CD8-positive, alpha-beta memory T cell (primary cell): ENCODE measurements around the gene TLE4. TPM values are rescaled to one million over a fixed set of nuclear protein-coding genes. Genes with fewer than 3 reads are reported as not detected.
"Not testable (repeated sequence)": the region's sequence is repeated elsewhere in the genome, so short reads cannot be mapped to it uniquely, and the experiment has no call there.

Experiments
- CTCF ChIA-PET: fragments of 350-600 bp; sonication (Branson Sonifier 250); formaldehyde crosslinking; loops from one replicate; lab custom pipeline; 2021; ENCODE audit warnings: antibody characterized with exemption; lab: Charles Lee
- POLR2A ChIA-PET: fragments of 350-600 bp; sonication (Branson Sonifier 250); formaldehyde crosslinking; loops from one replicate; lab custom pipeline; 2021; ENCODE audit warnings: antibody characterized with exemption; lab: Charles Lee
- DNase-seq, 5 donors: peaks; one replicate each; pipeline versions ENCODE4 v3.0.0 to v3.0.0-alpha.2; 2020 to 2022; ENCODE audit warnings: mixed read lengths in 1 of 5
- H3K27ac ChIP-seq: one replicate; pipeline ENCODE4 v1.7.0; 2013; ENCODE audit warnings: low read depth, mild to moderate bottlenecking, low read length, moderate library complexity
- H3K27me3 ChIP-seq: 2 replicates; pipeline ENCODE4 v1.7.0; 2013; ENCODE audit warnings: low read length, mild to moderate bottlenecking; ENCODE audit not compliant: insufficient read depth, poor library complexity, severe bottlenecking
- H3K36me3 ChIP-seq: 2 replicates; pipeline ENCODE4 v1.7.0; 2013; ENCODE audit warnings: mild to moderate bottlenecking, low read length, moderate library complexity; ENCODE audit not compliant: insufficient read depth
- H3K4me1 ChIP-seq: 2 replicates; pipeline ENCODE4 v1.7.0; 2013; ENCODE audit warnings: mild to moderate bottlenecking, low read length, moderate library complexity; ENCODE audit not compliant: insufficient read depth
- H3K4me3 ChIP-seq: 2 replicates; pipeline ENCODE4 v1.7.0; 2013; ENCODE audit warnings: mild to moderate bottlenecking, low read length
- H3K9me3 ChIP-seq: 2 replicates; pipeline ENCODE4 v1.7.0; 2013; ENCODE audit warnings: mild to moderate bottlenecking, low read length
- H3K27ac Mint-ChIP-seq, 8 donors: one replicate each; pipeline ENCODE4 v1.8.0; 2020 to 2021; ENCODE audit warnings: mixed read lengths in 8 of 8, mild to moderate bottlenecking in 6 of 8, inconsistent platforms in 3 of 8, moderate library complexity in 3 of 8
- H3K27me3 Mint-ChIP-seq, 2 donors: one replicate each; pipeline ENCODE4 v1.8.0; 2020 to 2021; ENCODE audit warnings: mixed read lengths in 2 of 2, mild to moderate bottlenecking in 1 of 2, moderate library complexity in 1 of 2
- H3K36me3 Mint-ChIP-seq, 3 donors: one replicate each; pipeline ENCODE4 v1.8.0; 2020 to 2021; ENCODE audit warnings: mixed read lengths in 3 of 3, inconsistent platforms in 1 of 3, mild to moderate bottlenecking in 1 of 3
- H3K4me1 Mint-ChIP-seq, 3 donors: one replicate each; pipeline ENCODE4 v1.8.0; 2020 to 2021; ENCODE audit warnings: mixed read lengths in 3 of 3, inconsistent platforms in 1 of 3, mild to moderate bottlenecking in 1 of 3
- H3K4me3 Mint-ChIP-seq, 7 donors: one replicate each; pipeline ENCODE4 v1.8.0; 2020 to 2021; ENCODE audit warnings: mixed read lengths in 7 of 7, mild to moderate bottlenecking in 6 of 7, moderate library complexity in 4 of 7, inconsistent platforms in 2 of 7
- H3K9me3 Mint-ChIP-seq, 5 donors: one replicate each; pipeline ENCODE4 v1.8.0; 2020 to 2022; ENCODE audit warnings: mixed read lengths in 5 of 5, mild to moderate bottlenecking in 3 of 5, moderate library complexity in 2 of 5, inconsistent platforms in 1 of 5
- polyA plus RNA-seq: library from polyadenylated mRNA; unstranded; fragments of 300-500 nt; fragmentation: Illumina TruSeq; gene quantifications from one replicate; pipeline ENCODE4 v1.2.3, GENCODE V29; 2021
- total RNA-seq, 2 experiments: library from RNA; stranded (reverse); gene quantifications; one replicate each; pipeline ENCODE4 v1.2.3, GENCODE V29; 2021

TLE4 gene
- total and polyA plus RNA-seq, 3 experiments from 2014 or later: 28.1 to 41.6 (median 29.2) TPM

GRCh38 chr9:79632705-79633104 lies 60.9 kb downstream of the TLE4 start:
- DNase-seq: no peak
- no peak overlapping the region for H3K4me3 ChIP-seq
- ChIA-PET CTCF (no interaction called here), POLR2A (interaction anchor here (0.9 kb wide), 2 partner anchors 61 to 65 kb away, joined by 3 read pairs; partner anchors contain the start of gene TLE4)
- Mint-ChIP-seq H3K27me3 (no peaks in the 10 kb centered on the region), H3K27ac (peak overlapping the region in 7 of 8 donors; percentile 14 to 86 (median 51)), H3K4me1 (peaks cover 79 to 94% (median 79%) of the 10 kb centered on the region in 3 donors), H3K4me3 (peak overlapping the region in 2 of 7 donors; percentile 28 to 83), H3K9me3 (no peaks in the 10 kb centered on the region), H3K36me3 (peaks cover 3 to 12% (median 11%) of the 10 kb centered on the region in 3 donors)
- no peaks in the 10 kb centered on the region for H3K36me3 ChIP-seq
- H3K27ac ChIP-seq: no peak overlapping the region
- peaks cover 45% of the 10 kb centered on the region for H3K4me1 ChIP-seq
- H3K9me3 ChIP-seq: no peaks in the 10 kb centered on the region
- no peaks in the 10 kb centered on the region for H3K27me3 ChIP-seq

- ChIA-PET POLR2A (no interaction called here), CTCF (no interaction called here)
- H3K4me3 Mint-ChIP-seq: peak overlapping the region in 3 of 7 donors; percentile 5 to 58 (median 29)
- no peak for DNase-seq
- peaks cover 78 to 96% (median 84%) of the 10 kb centered on the region in 3 donors for H3K4me1 Mint-ChIP-seq
- no peak overlapping the region for H3K4me3 ChIP-seq
- no peak overlapping the region for H3K27ac ChIP-seq
- H3K9me3 Mint-ChIP-seq: peaks cover 0 to 1% (median 0%) of the 10 kb centered on the region in 5 donors
- H3K4me1 ChIP-seq: peaks cover 45% of the 10 kb centered on the region
- peaks cover 5 to 10% (median 10%) of the 10 kb centered on the region in 3 donors for H3K36me3 Mint-ChIP-seq
- no peaks in the 10 kb centered on the region for H3K27me3 Mint-ChIP-seq
- H3K27ac Mint-ChIP-seq: peak overlapping the region in 7 of 8 donors; percentile 6 to 86 (median 56)
- H3K9me3 ChIP-seq: no peaks in the 10 kb centered on the region
- no peaks in the 10 kb centered on the region for H3K36me3 ChIP-seq
- H3K27me3 ChIP-seq: no peaks in the 10 kb centered on the region
Measured at GRCh38 chr9:79633558-79633957, 61.8 kb downstream of the TLE4 start.

GRCh38 chr9:79637177-79637925 lies 65.6 kb downstream of the TLE4 start:
- DNase-seq: no peak
- H3K27ac Mint-ChIP-seq: peak overlapping the region in 4 of 8 donors; percentile 6 to 62 (median 44)
- no peaks in the 10 kb centered on the region for H3K27me3 Mint-ChIP-seq
- Histone ChIP-seq H3K27me3 (no peaks in the 10 kb centered on the region), H3K4me3 (no peak overlapping the region), H3K9me3 (no peaks in the 10 kb centered on the region), H3K27ac (no peak overlapping the region), H3K4me1 (peaks cover 32% of the 10 kb centered on the region), H3K36me3 (no peaks in the 10 kb centered on the region)
- H3K9me3 Mint-ChIP-seq: peaks cover 0 to 5% (median 2%) of the 10 kb centered on the region in 5 donors
- CTCF ChIA-PET: interaction anchor here (1.4 kb wide), 1 partner anchor 10 kb away, joined by 4 read pairs; no protein-coding TSS in a partner anchor
- H3K4me1 Mint-ChIP-seq: peaks cover 78 to 92% (median 84%) of the 10 kb centered on the region in 3 donors
- POLR2A ChIA-PET: no interaction called here
- H3K36me3 Mint-ChIP-seq: peaks cover 9 to 18% (median 14%) of the 10 kb centered on the region in 3 donors
- peak overlapping the region in 2 of 7 donors; percentile 21 to 54 for H3K4me3 Mint-ChIP-seq

DNA sequence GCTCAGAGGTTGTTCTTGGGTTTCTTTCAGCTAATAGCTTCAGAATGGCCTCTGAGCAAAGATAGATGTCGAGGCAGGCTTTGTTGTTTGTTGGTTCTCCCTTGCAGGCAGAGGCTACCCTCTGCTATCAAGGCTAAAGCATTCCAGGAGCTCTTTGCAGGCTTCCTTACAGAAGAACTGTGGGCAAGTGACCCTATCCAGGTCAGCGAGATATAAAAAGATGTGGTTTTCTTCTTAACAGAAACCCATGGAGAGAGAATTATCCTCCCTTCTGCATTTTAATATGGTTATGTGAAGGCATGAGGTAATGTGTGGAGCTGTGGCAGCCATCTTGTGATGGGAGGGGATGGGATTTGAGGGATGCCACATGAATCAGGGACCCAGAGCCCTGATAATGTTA lies 67.0 kb downstream of the TLE4 start:
- no peaks in the 10 kb centered on the region for H3K27me3 Mint-ChIP-seq
- Histone ChIP-seq H3K27me3 (no peaks in the 10 kb centered on the region), H3K4me1 (peaks cover 18% of the 10 kb centered on the region), H3K4me3 (no peak overlapping the region), H3K36me3 (no peaks in the 10 kb centered on the region), H3K27ac (no peak overlapping the region), H3K9me3 (peaks cover 1% of the 10 kb centered on the region)
- peaks cover 71 to 86% (median 79%) of the 10 kb centered on the region in 3 donors for H3K4me1 Mint-ChIP-seq
- POLR2A ChIA-PET: interaction anchor here (0.8 kb wide), 1 partner anchor 67 kb away, joined by 3 read pairs; the partner anchor contains the start of gene TLE4
- peaks cover 0 to 7% (median 3%) of the 10 kb centered on the region in 5 donors for H3K9me3 Mint-ChIP-seq
- H3K36me3 Mint-ChIP-seq: peaks cover 17 to 27% (median 25%) of the 10 kb centered on the region in 3 donors
- CTCF ChIA-PET: no interaction called here
- no peak for DNase-seq
- peak overlapping the region in 2 of 8 donors; percentile 4 to 47 for H3K27ac Mint-ChIP-seq
- peak overlapping the region in 3 of 7 donors; percentile 6 to 30 (median 8) for H3K4me3 Mint-ChIP-seq

DNA sequence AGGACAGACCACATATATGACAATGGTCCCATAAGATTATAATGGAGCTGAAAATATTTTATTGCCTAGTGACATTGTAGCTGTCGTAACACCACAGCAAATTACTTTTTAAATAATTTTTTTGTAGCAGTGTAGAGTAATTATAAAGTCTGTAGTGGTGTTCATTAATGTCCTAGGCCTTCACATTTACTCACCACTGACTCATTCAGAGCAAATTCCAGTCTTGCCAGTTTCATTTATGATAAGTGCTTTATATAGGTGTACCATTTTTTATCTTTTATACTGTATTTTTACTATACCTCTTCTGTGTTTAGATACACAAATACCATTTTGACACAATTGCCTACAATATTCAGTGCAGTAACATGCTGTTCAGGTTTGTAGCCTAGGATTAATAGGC lies 67.6 kb downstream of the TLE4 start:
- Histone ChIP-seq H3K4me3 (no peak overlapping the region), H3K4me1 (peaks cover 18% of the 10 kb centered on the region), H3K27ac (no peak overlapping the region), H3K36me3 (no peaks in the 10 kb centered on the region), H3K27me3 (no peaks in the 10 kb centered on the region), H3K9me3 (peaks cover 3% of the 10 kb centered on the region)
- peaks cover 0 to 11% (median 5%) of the 10 kb centered on the region in 5 donors for H3K9me3 Mint-ChIP-seq
- peak overlapping the region in 2 of 7 donors; percentile 4 to 57 for H3K4me3 Mint-ChIP-seq
- H3K36me3 Mint-ChIP-seq: peaks cover 22 to 33% (median 30%) of the 10 kb centered on the region in 3 donors
- H3K4me1 Mint-ChIP-seq: peaks cover 71 to 81% (median 78%) of the 10 kb centered on the region in 3 donors
- no peaks in the 10 kb centered on the region for H3K27me3 Mint-ChIP-seq
- ChIA-PET POLR2A (interaction anchor here (0.8 kb wide), 1 partner anchor 67 kb away, joined by 3 read pairs; the partner anchor contains the start of gene TLE4), CTCF (no interaction called here)
- no peak for DNase-seq
- peak overlapping the region in 1 of 8 donors; percentile 4 for H3K27ac Mint-ChIP-seq

- Mint-ChIP-seq H3K4me3 (peak overlapping the region in 6 of 7 donors; percentile 4 to 67 (median 52)), H3K9me3 (peaks cover 0 to 11% (median 5%) of the 10 kb centered on the region in 5 donors), H3K36me3 (peaks cover 29 to 39% (median 35%) of the 10 kb centered on the region in 3 donors), H3K27ac (peak overlapping the region in 6 of 8 donors; percentile 32 to 72 (median 40)), H3K4me1 (peaks cover 68 to 79% (median 77%) of the 10 kb centered on the region in 3 donors)
- H3K4me3 ChIP-seq, H3K27me3 Mint-ChIP-seq, CTCF ChIA-PET, H3K27ac ChIP-seq, POLR2A ChIA-PET, H3K36me3 ChIP-seq, H3K9me3 ChIP-seq, H3K27me3 ChIP-seq: not testable (repeated sequence)
- H3K4me1 ChIP-seq: peaks cover 18% of the 10 kb centered on the region
- DNase-seq: peak in 1 of 5 donors; percentile 8
Measured at GRCh38 chr9:79640067-79640466, 68.3 kb downstream of the TLE4 start.

DNA sequence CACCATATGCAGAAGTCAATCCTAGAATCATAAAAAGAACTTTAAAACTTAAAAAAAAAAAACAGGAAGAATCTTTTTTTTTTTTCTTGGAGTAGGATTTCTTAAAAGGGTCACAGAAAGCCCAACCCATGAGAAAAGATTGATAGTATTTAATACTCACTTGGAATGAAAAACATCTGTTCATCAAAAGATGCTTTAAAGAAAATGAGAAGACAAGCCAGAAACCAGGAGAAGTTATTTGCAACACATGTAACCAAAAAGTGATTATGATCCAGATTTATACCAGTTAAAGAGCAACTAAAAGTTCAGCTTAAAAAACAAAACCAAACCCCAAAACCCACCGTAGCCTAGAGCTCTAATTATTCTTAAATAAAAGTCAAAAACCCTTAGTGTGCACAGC lies 69.3 kb downstream of the TLE4 start:
- ChIA-PET POLR2A (no interaction called here), CTCF (no interaction called here)
- Histone ChIP-seq H3K27me3 (no peaks in the 10 kb centered on the region), H3K4me1 (peaks cover 18% of the 10 kb centered on the region), H3K27ac (no peak overlapping the region), H3K9me3 (peaks cover 3% of the 10 kb centered on the region), H3K36me3 (no peaks in the 10 kb centered on the region), H3K4me3 (no peak overlapping the region)
- peaks cover 0 to 11% (median 5%) of the 10 kb centered on the region in 5 donors for H3K9me3 Mint-ChIP-seq
- H3K4me3 Mint-ChIP-seq: no peak overlapping the region
- H3K4me1 Mint-ChIP-seq: peaks cover 64 to 79% (median 74%) of the 10 kb centered on the region in 3 donors
- peaks cover 33 to 39% (median 36%) of the 10 kb centered on the region in 3 donors for H3K36me3 Mint-ChIP-seq
- H3K27ac Mint-ChIP-seq: peak overlapping the region in 2 of 8 donors; percentile 47 to 80
- H3K27me3 Mint-ChIP-seq: no peaks in the 10 kb centered on the region
- DNase-seq: no peak

- Mint-ChIP-seq H3K9me3 (peaks cover 0 to 11% (median 5%) of the 10 kb centered on the region in 5 donors), H3K36me3 (peaks cover 31 to 33% (median 31%) of the 10 kb centered on the region in 3 donors), H3K4me1 (peaks cover 49 to 65% (median 64%) of the 10 kb centered on the region in 3 donors), H3K4me3 (no peak overlapping the region), H3K27me3 (no peaks in the 10 kb centered on the region), H3K27ac (no peak overlapping the region)
- H3K27me3 ChIP-seq: no peaks in the 10 kb centered on the region
- no peak overlapping the region for H3K4me3 ChIP-seq
- peaks cover 3% of the 10 kb centered on the region for H3K9me3 ChIP-seq
- POLR2A ChIA-PET: no interaction called here
- H3K27ac ChIP-seq: no peak overlapping the region
- DNase-seq: no peak
- CTCF ChIA-PET: no interaction called here
- H3K36me3 ChIP-seq: no peaks in the 10 kb centered on the region
- peaks cover 12% of the 10 kb centered on the region for H3K4me1 ChIP-seq
Measured at GRCh38 chr9:79642671-79643070, 70.9 kb downstream of the TLE4 start.
